Measurements from ENCODE around the gene NHERF1. TPM values are rescaled to one million over a fixed set of nuclear protein-coding genes. Genes with fewer than 3 reads are reported as not detected.
A peak's percentile ranks its signal among the peaks of the same experiment; 100 is the strongest.

Gene NHERF1
- total and polyA plus RNA-seq, 2 of the 13 experiments (the other 11 are each of a cell fraction or from before 2014, with no cell fraction given), result 169 to 269 TPM

DNA sequence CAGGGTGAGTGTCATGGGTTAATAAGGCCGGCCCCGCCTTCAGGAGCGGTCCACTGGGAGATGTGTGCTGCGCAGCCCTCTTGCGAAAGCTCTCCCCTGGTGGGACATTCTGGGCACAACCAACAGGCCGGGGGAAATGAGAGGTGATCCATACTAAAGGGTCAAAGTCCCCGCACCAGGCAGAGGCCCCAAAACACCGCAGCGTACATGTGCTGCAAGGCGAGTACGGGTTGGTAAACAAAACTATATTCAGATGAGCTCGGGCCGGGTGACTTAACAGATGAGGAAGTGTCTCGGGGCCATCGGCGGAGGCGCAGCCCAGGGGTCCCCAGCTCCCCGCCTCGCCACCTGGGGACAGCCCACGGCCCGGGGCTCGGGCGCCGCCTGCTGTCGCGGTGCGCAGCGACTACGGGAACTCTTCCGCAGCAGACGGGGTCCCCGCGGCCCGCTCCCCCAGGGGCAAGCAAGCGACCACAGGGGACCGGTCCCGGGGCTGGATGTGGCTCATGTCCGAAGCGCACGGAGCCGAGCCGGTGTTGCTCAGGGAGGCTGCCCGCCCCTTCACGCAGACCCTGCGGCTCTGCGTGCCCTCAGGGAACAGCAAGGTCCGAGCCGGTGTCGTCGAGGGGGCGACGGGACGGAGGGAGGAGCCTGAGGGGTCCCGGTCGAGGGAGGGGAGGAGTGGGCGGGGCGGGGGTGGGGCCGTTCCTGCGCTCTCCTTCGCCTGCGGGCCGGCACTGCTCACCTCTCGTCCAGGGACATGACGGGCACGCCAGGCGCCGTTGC is 11.7 kb upstream of the NHERF1 start, which contains the start of gene RAB37 (continued):
- TF ChIP-seq, protein P1, sequence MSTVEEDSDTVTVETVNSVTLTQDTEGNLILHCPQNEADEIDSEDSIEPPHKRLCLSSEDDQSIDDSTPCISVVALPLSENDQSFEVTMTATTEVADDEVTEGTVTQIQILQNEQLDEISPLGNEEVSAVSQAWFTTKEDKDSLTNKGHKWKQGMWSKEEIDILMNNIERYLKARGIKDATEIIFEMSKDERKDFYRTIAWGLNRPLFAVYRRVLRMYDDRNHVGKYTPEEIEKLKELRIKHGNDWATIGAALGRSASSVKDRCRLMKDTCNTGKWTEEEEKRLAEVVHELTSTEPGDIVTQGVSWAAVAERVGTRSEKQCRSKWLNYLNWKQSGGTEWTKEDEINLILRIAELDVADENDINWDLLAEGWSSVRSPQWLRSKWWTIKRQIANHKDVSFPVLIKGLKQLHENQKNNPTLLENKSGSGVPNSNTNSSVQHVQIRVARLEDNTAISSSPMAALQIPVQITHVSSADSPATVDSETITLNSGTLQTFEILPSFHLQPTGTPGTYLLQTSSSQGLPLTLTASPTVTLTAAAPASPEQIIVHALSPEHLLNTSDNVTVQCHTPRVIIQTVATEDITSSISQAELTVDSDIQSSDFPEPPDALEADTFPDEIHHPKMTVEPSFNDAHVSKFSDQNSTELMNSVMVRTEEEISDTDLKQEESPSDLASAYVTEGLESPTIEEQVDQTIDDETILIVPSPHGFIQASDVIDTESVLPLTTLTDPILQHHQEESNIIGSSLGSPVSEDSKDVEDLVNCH (CRISPR knock-in tag; IDR thresholded peaks at IDR 0.05), result no peak
- TF ChIP-seq ELF4 (CRISPR knock-in tag; IDR thresholded peaks at IDR 0.05; ENCODE audit: borderline replicate concordance), result no peak
- TF ChIP-seq, protein P2, sequence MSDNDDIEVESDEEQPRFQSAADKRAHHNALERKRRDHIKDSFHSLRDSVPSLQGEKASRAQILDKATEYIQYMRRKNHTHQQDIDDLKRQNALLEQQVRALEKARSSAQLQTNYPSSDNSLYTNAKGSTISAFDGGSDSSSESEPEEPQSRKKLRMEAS (IDR thresholded peaks at IDR 0.05), result peak; percentile 97
- TF ChIP-seq HMG20B (CRISPR knock-in tag; conservative IDR thresholded peaks at IDR 0.05), result peak; percentile 93
- TF ChIP-seq KMT2B (CRISPR knock-in tag; IDR thresholded peaks at IDR 0.05), result peak; percentile 30; the same call in 1 of the 2 replicates
- TF ChIP-seq SRSF9 (IDR thresholded peaks at IDR 0.05; ENCODE audit: borderline replicate concordance, insufficient read depth, low read depth, low read length, poor library complexity, severe bottlenecking), result no peak
- peak; percentile 99 for TF ChIP-seq HNF4A (CRISPR knock-in tag; IDR thresholded peaks at IDR 0.05)
- TF ChIP-seq, protein P3, sequence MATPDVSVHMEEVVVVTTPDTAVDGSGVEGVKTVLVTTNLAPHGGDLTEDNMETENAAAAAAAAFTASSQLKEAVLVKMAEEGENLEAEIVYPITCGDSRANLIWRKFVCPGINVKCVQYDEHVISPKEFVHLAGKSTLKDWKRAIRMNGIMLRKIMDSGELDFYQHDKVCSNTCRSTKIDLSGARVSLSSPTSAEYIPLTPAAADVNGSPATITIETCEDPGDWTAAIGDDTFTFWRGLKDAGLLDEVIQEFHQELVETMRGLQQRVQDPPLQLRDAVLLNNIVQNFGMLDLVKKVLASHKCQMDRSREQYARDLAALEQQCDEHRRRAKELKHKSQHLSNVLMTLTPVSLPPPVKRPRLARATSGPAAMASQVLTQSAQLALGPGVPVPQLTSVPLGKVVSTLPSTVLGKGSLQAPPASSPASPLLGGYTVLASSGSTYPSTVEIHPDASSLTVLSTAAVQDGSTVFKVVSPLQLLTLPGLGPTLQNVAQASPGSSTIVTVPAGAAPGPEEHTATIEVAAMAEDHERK (CRISPR knock-in tag; IDR thresholded peaks at IDR 0.05; ENCODE audit: low read depth), result no peak
- TF ChIP-seq, protein P4, sequence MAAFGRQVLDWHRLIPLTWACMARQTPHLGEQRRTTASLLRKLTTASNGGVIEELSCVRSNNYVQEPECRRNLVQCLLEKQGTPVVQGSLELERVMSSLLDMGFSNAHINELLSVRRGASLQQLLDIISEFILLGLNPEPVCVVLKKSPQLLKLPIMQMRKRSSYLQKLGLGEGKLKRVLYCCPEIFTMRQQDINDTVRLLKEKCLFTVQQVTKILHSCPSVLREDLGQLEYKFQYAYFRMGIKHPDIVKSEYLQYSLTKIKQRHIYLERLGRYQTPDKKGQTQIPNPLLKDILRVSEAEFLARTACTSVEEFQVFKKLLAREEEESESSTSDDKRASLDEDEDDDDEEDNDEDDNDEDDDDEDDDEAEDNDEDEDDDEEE (CRISPR knock-in tag; IDR thresholded peaks at IDR 0.05), result peak; percentile 76; the same call in 1 of the 2 replicates
- TF ChIP-seq JARID2 (CRISPR knock-in tag; IDR thresholded peaks at IDR 0.05; ENCODE audit: insufficient replicate concordance), result no peak
- no peak for TF ChIP-seq ZNF260 (CRISPR knock-in tag; IDR thresholded peaks at IDR 0.05; ENCODE audit: borderline replicate concordance, low read depth)
- TF ChIP-seq, protein P5, sequence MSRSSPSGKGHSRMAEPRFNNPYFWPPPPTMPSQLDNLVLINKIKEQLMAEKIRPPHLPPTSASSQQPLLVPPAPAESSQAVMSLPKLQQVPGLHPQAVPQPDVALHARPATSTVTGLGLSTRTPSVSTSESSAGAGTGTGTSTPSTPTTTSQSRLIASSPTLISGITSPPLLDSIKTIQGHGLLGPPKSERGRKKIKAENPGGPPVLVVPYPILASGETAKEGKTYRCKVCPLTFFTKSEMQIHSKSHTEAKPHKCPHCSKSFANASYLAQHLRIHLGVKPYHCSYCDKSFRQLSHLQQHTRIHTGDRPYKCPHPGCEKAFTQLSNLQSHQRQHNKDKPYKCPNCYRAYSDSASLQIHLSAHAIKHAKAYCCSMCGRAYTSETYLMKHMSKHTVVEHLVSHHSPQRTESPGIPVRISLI (CRISPR knock-in tag; IDR thresholded peaks at IDR 0.05; ENCODE audit: borderline replicate concordance), result peak; percentile 60
- TF ChIP-seq HIVEP1 (CRISPR knock-in tag; IDR thresholded peaks at IDR 0.05), result peak; percentile 96
- TF ChIP-seq SRSF1 (optimal IDR thresholded peaks at IDR 0.05; ENCODE audit: low read depth, low read length), result peak; percentile 54
- TF ChIP-seq ZNF781 (CRISPR knock-in tag; IDR thresholded peaks at IDR 0.05; ENCODE audit: borderline replicate concordance, not compliant biosample characterization), result peak; percentile 90
- peak; percentile 89; the same call in 1 of the 2 replicates for TF ChIP-seq ZNF44 (CRISPR knock-in tag; IDR thresholded peaks at IDR 0.05)
- TF ChIP-seq, protein P6, sequence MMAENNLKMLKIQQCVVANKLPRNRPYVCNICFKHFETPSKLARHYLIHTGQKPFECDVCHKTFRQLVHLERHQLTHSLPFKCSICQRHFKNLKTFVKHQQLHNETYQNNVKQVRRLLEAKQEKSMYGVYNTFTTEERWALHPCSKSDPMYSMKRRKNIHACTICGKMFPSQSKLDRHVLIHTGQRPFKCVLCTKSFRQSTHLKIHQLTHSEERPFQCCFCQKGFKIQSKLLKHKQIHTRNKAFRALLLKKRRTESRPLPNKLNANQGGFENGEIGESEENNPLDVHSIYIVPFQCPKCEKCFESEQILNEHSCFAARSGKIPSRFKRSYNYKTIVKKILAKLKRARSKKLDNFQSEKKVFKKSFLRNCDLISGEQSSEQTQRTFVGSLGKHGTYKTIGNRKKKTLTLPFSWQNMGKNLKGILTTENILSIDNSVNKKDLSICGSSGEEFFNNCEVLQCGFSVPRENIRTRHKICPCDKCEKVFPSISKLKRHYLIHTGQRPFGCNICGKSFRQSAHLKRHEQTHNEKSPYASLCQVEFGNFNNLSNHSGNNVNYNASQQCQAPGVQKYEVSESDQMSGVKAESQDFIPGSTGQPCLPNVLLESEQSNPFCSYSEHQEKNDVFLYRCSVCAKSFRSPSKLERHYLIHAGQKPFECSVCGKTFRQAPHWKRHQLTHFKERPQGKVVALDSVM (CRISPR knock-in tag; IDR thresholded peaks at IDR 0.05), result peak; percentile 84
- TF ChIP-seq ARNTL (CRISPR knock-in tag; IDR thresholded peaks at IDR 0.05), result peak; percentile 96
- no peak for TF ChIP-seq ZNF7 (CRISPR knock-in tag; IDR thresholded peaks at IDR 0.05)
- 0 out of 2 replicates have a peak, but pooled peaks have one; percentile 51 for TF ChIP-seq ZNF451 (CRISPR knock-in tag; IDR thresholded peaks at IDR 0.05)
